H1 (cell line): ENCODE results near the gene UGT1A10. TPM values are rescaled to one million over a fixed set of nuclear protein-coding genes. Genes with fewer than 3 reads are reported as not detected.

ENCODE experiments used
- CTCF ChIA-PET: fragments of 300-600 bp; sonication (Branson Sonifier 250); formaldehyde crosslinking; loops from one replicate; lab custom pipeline; 2021; ENCODE audit not compliant: partially characterized antibody; lab: Charles Lee
- POLR2A ChIA-PET: fragments of 300-600 bp; sonication (Branson Sonifier 250); formaldehyde crosslinking; loops from one replicate; lab custom pipeline; 2021; ENCODE audit warnings: inconsistent platforms; ENCODE audit not compliant: partially characterized antibody; lab: Charles Lee
- DNase-seq, 2 experiments: peaks; one replicate each; pipeline versions ENCODE4 v3.0.0 to v3.0.0-alpha.2; 2010 to 2022; ENCODE audit warnings: low spot score in 2 of 2, low read depth in 1 of 2, mixed read lengths in 1 of 2
- FAIRE-seq: peaks from 2 replicates; lab custom pipeline; 2011; peaks lifted over from hg19 to GRCh38; lab: Jason Lieb, UNC
- H2AFZ ChIP-seq: 2 replicates; pipeline ENCODE4 v1.8.1; 2012; ENCODE audit warnings: low read length, inconsistent platforms
- H2AK5ac ChIP-seq: 2 replicates; pipeline ENCODE4 v1.6.1; 2013; ENCODE audit warnings: low read depth, low read length
- H2BK120ac ChIP-seq: replicated peaks from 2 replicates; pipeline ENCODE3; 2013; ENCODE audit warnings: low read depth, low read length, inconsistent platforms
- H2BK12ac ChIP-seq: 2 replicates; pipeline ENCODE4 v1.6.1; 2013; ENCODE audit warnings: low read depth, low read length
- H2BK15ac ChIP-seq: 2 replicates; pipeline ENCODE4 v1.6.1; 2013; ENCODE audit warnings: low read length
- H2BK20ac ChIP-seq: 2 replicates; pipeline ENCODE4 v1.6.1; 2013; ENCODE audit warnings: low read length
- H2BK5ac ChIP-seq: 2 replicates; pipeline ENCODE4 v1.6.1; 2013; ENCODE audit warnings: low read depth, low read length
- H3K14ac ChIP-seq: 2 replicates; pipeline ENCODE4 v1.6.1; 2013; ENCODE audit warnings: inconsistent platforms; ENCODE audit not compliant: insufficient read length
- H3K18ac ChIP-seq: 2 replicates; pipeline ENCODE4 v1.6.1; 2013; ENCODE audit warnings: low read length; ENCODE audit errors: extremely low read depth
- H3K23ac ChIP-seq: 2 replicates; pipeline ENCODE4 v1.6.1; 2013; ENCODE audit warnings: inconsistent platforms; ENCODE audit not compliant: insufficient read length
- H3K23me2 ChIP-seq: 2 replicates; pipeline ENCODE4 v1.6.1; 2013; ENCODE audit warnings: low read depth, low read length
- H3K27ac ChIP-seq: 2 replicates; pipeline ENCODE4 v1.6.1; 2011; ENCODE audit warnings: low read depth, low read length, inconsistent platforms
- H3K27me3 ChIP-seq, 4 experiments: replicated peaks in 1 of 4; 1 replicate in 1 of 4; 2 replicates in 3 of 4; pipeline versions ENCODE4 v1.6.1 to v1.8.1; 2011 to 2013; ENCODE audit warnings: low read length in 3 of 4, mild to moderate bottlenecking in 3 of 4, inconsistent platforms in 2 of 4, mixed read lengths in 2 of 4, moderate library complexity in 1 of 4; ENCODE audit not compliant: control insufficient read depth in 3 of 4, insufficient read depth in 3 of 4; ENCODE audit errors: extremely low read depth in 1 of 4
- H3K36me3 ChIP-seq, 4 experiments: 2 replicates each; pipeline versions ENCODE4 v1.6.1 to v1.8.1; 2011 to 2013; ENCODE audit warnings: mild to moderate bottlenecking in 4 of 4, low read length in 3 of 4, moderate library complexity in 2 of 4, control low read depth in 1 of 4, inconsistent platforms in 1 of 4; ENCODE audit not compliant: insufficient read depth in 4 of 4, control insufficient read depth in 2 of 4
- H3K4ac ChIP-seq: replicated peaks from 2 replicates; pipeline ENCODE3; 2013; ENCODE audit warnings: low read length, low read depth, mixed read lengths, inconsistent platforms; ENCODE audit not compliant: insufficient read length
- H3K4me1 ChIP-seq, 4 experiments: replicated peaks in 1 of 4; 1 replicate in 1 of 4; 2 replicates in 3 of 4; pipeline versions ENCODE4 v1.6.1 to v1.8.1; 2011 to 2013; ENCODE audit warnings: low read length in 3 of 4, inconsistent platforms in 2 of 4, mixed read lengths in 1 of 4; ENCODE audit not compliant: insufficient read depth in 4 of 4, control insufficient read depth in 3 of 4
- H3K4me2 ChIP-seq, 2 experiments: 2 replicates each; pipeline versions ENCODE4 v1.6.1 to v1.8.1; 2011 to 2013; ENCODE audit warnings: low read depth in 2 of 2, low read length in 2 of 2, control low read depth in 1 of 2, inconsistent platforms in 1 of 2, mild to moderate bottlenecking in 1 of 2; ENCODE audit not compliant: insufficient read depth in 1 of 2
- H3K4me3 ChIP-seq, 4 experiments: fragments of 200-600, 300-600 bp in 1 of 4; sonication (generic), shearing (Covaris generic), sonication (Bioruptor Twin) in 1 of 4; 2 replicates each; pipeline versions ENCODE4 v1.5.1 to v1.8.1; 2011 to 2016; ENCODE audit warnings: low read length in 4 of 4, low read depth in 3 of 4, control low read depth in 2 of 4, inconsistent platforms in 2 of 4, mild to moderate bottlenecking in 2 of 4, mixed read lengths in 1 of 4, moderate library complexity in 1 of 4; ENCODE audit not compliant: insufficient read depth in 2 of 4; ENCODE audit errors: extremely low read depth in 1 of 4
- H3K56ac ChIP-seq: replicated peaks from 2 replicates; pipeline ENCODE3; 2013; ENCODE audit warnings: low read depth, mild to moderate bottlenecking, mixed read lengths, low read length, inconsistent platforms; ENCODE audit not compliant: insufficient read length
- H3K79me1 ChIP-seq: 2 replicates; pipeline ENCODE4 v1.6.1; 2013; ENCODE audit warnings: low read depth, low read length, control low read depth
- H3K79me2 ChIP-seq, 2 experiments: 2 replicates each; pipeline versions ENCODE4 v1.6.1 to v1.8.1; 2012 to 2013; ENCODE audit warnings: low read length in 2 of 2, mild to moderate bottlenecking in 2 of 2, inconsistent platforms in 1 of 2; ENCODE audit not compliant: insufficient read depth in 2 of 2, control insufficient read depth in 1 of 2
- H3K9ac ChIP-seq, 4 experiments: replicated peaks in 1 of 4; 1 replicate in 1 of 4; 2 replicates in 3 of 4; pipeline versions ENCODE4 v1.6.1 to v1.8.1; 2011 to 2013; ENCODE audit warnings: low read depth in 3 of 4, low read length in 3 of 4, control low read depth in 2 of 4, mild to moderate bottlenecking in 2 of 4, moderate library complexity in 2 of 4, inconsistent platforms in 1 of 4; ENCODE audit errors: extremely low read depth in 1 of 4
- H3K9me3 ChIP-seq, 2 experiments: 2 replicates each; pipeline versions ENCODE4 v1.6.1 to v1.8.1; 2012 to 2013; ENCODE audit warnings: mild to moderate bottlenecking in 2 of 2, moderate library complexity in 2 of 2, control low read depth in 1 of 2, inconsistent platforms in 1 of 2, low read depth in 1 of 2, low read length in 1 of 2, mixed read lengths in 1 of 2; ENCODE audit not compliant: insufficient read depth in 2 of 2
- H4K20me1 ChIP-seq, 2 experiments: replicated peaks in 1 of 2; 2 replicates each; pipeline versions ENCODE3 to v1.8.1; 2011 to 2013; ENCODE audit warnings: inconsistent platforms in 2 of 2, low read length in 2 of 2, mild to moderate bottlenecking in 1 of 2; ENCODE audit not compliant: insufficient read depth in 2 of 2, control insufficient read depth in 1 of 2
- H4K5ac ChIP-seq: 2 replicates; pipeline ENCODE4 v1.6.1; 2013; ENCODE audit warnings: low read length, low read depth, mixed read lengths, inconsistent platforms; ENCODE audit not compliant: insufficient read length
- H4K8ac ChIP-seq: 2 replicates; pipeline ENCODE4 v1.8.0; 2013; ENCODE audit warnings: mild to moderate bottlenecking, moderate library complexity, low read length, inconsistent platforms; ENCODE audit not compliant: insufficient read depth; ENCODE audit errors: extremely low read depth
- H4K91ac ChIP-seq: replicated peaks from 2 replicates; pipeline ENCODE3; 2013; ENCODE audit warnings: low read length, mixed read lengths, inconsistent platforms; ENCODE audit not compliant: insufficient read length
- CBX8 ChIP-seq: fragments of 300-800, 300-1000 bp; sonication (generic); IDR thresholded peaks from 2 replicates; pipeline ENCODE4 v1.7.1; 2016; ENCODE audit warnings: low read depth, low read length, borderline replicate concordance
- CEBPB ChIP-seq: IDR thresholded peaks from 2 replicates; pipeline ENCODE4 v1.6.1; 2012; ENCODE audit warnings: low read depth, low read length
- CHD2 ChIP-seq: IDR thresholded peaks from 2 replicates; pipeline ENCODE4 v1.6.1; 2012; ENCODE audit warnings: low read length, improper control_type of control experiment
- JUN ChIP-seq: IDR thresholded peaks from 2 replicates; pipeline ENCODE4 v1.6.1; 2011; ENCODE audit warnings: low read depth, mild to moderate bottlenecking, improper control_type of control experiment, low read length
- KDM4A ChIP-seq: IDR thresholded peaks from one replicate; pipeline ENCODE4 v1.7.1; 2012; ENCODE audit warnings: low read depth, mild to moderate bottlenecking, moderate library complexity, low read length, inconsistent platforms; ENCODE audit not compliant: severe bottlenecking
- POLR2A ChIP-seq, 2 experiments: IDR thresholded peaks; 1 replicate in 1 of 2; 2 replicates in 1 of 2; pipeline ENCODE4 v1.6.1; 2011; ENCODE audit warnings: low read depth in 2 of 2, low read length in 2 of 2, mild to moderate bottlenecking in 2 of 2; ENCODE audit errors: control extremely low read depth in 1 of 2
- RBBP5 ChIP-seq: IDR thresholded peaks from 2 replicates; pipeline ENCODE4 v1.7.1; 2012; ENCODE audit warnings: low read depth, mild to moderate bottlenecking, inconsistent platforms, low read length, moderate library complexity, borderline replicate concordance
- RNF2 ChIP-seq: fragments of 200-900, 300-1000 bp; sonication (generic); IDR thresholded peaks from 2 replicates; pipeline ENCODE4 v1.7.1; 2016; ENCODE audit warnings: borderline replicate concordance, low read depth, mild to moderate bottlenecking, antibody characterized with exemption, low read length; ENCODE audit not compliant: poor library complexity, severe bottlenecking; ENCODE audit errors: missing control alignments
- SIN3A ChIP-seq, 2 experiments: IDR thresholded peaks in 1 of 2; conservative IDR thresholded peaks in 1 of 2; 2 replicates each; pipeline ENCODE4 v1.6.1; 2011 to 2012; ENCODE audit warnings: low read length in 2 of 2, improper control_type of control experiment in 1 of 2, low read depth in 1 of 2, mild to moderate bottlenecking in 1 of 2
- SP4 ChIP-seq: IDR thresholded peaks from 2 replicates; pipeline ENCODE4 v1.6.1; 2012; ENCODE audit warnings: low read length, inconsistent platforms
- TAF7 ChIP-seq: optimal IDR thresholded peaks from 2 replicates; pipeline ENCODE3; 2011; ENCODE audit warnings: low read depth, mild to moderate bottlenecking, inconsistent platforms, low read length, moderate library complexity, borderline replicate concordance
- WGBS, 2 experiments: shearing (Covaris generic) in 1 of 2; methylation state at CpG; one replicate each; pipeline versions ENCODE4 v1.1.6 to v1.1.7; 2013 to 2015; ENCODE audit warnings: low lambda C conversion rate in 2 of 2, mixed read lengths in 2 of 2, inconsistent platforms in 1 of 2, low coverage in 1 of 2, missing lambda C conversion rate in 1 of 2; ENCODE audit not compliant: insufficient replicate concordance in 2 of 2, insufficient coverage in 1 of 2, insufficient read length in 1 of 2; ENCODE audit errors: extremely low coverage in 1 of 2, missing lambda C conversion rate in 1 of 2; 5-methylcytosine and 5-hydroxymethylcytosine counted together
- polyA plus RNA-seq, 7 experiments: library from polyadenylated mRNA; depleted of rRNA in 3 of 7; stranded (reverse) in 5 of 7; unstranded in 2 of 7; fragments of >200 nt in 5 of 7; fragments of 200-250 nt in 2 of 7; gene quantifications; 1 replicate in 5 of 7; 2 replicates in 1 of 7; 4 replicates in 1 of 7; pipeline versions ENCODE4 v1.2.1 to v1.2.3, GENCODE V29; 2011 to 2013; ENCODE audit warnings: missing spikeins in 2 of 7, mixed read lengths in 2 of 7
- total RNA-seq: library from RNA; stranded (reverse); fragmentation: NEBNext Ultra II Directional; extraction: Animal tissue kit (Norgen Biotek cat#: 25700); gene quantifications from 2 replicates; pipeline ENCODE4 v1.2.1, GENCODE V29; 2021
- TF ChIP-seq, protein P1 (sequence below), 3 experiments: IDR thresholded peaks; 1 replicate in 2 of 3; 2 replicates in 1 of 3; pipeline versions ENCODE4 v1.5.1 to v1.6.1; 2011; ENCODE audit warnings: low read length in 3 of 3, mild to moderate bottlenecking in 3 of 3, inconsistent platforms in 2 of 3, low read depth in 1 of 3, moderate library complexity in 1 of 3; ENCODE audit not compliant: insufficient read depth in 1 of 3; ENCODE audit errors: control extremely low read depth in 1 of 3

UGT1A10 gene
- total and polyA plus RNA-seq, 2 of the 8 experiments (the other 6 are each of a cell fraction or from before 2014, with no cell fraction given), result not detected

DNA sequence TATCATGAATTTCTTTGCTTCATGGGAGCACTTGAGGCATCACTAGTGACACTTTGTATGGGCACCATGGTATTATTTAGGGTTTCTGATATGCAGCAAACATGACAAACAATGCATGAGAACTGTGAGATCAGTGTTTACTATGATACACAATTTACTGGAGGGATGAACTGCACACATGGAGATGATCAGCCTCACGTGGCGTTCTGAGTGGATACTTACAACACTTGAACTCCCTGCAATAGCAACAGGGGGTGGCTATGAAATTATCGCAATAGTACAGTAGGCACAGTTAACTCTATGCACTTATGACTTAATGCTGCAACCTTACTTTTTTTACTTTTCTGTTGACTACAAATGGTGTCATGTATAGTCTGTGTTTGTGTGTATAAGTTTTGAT, 37.3 kb upstream of the UGT1A10 start:
- Histone ChIP-seq H2AK5ac (no peak overlapping the region), H3K27me3 (no peaks in the 10 kb centered on the region), H2BK5ac (no peak overlapping the region), H2BK12ac (no peak overlapping the region), H4K91ac (no peak overlapping the region), H2AFZ (no peak overlapping the region), H3K23me2 (no peaks in the 10 kb centered on the region), H2BK20ac (no peak overlapping the region), H3K23ac (no peak overlapping the region), H3K4ac (no peak overlapping the region), H3K56ac (no peak overlapping the region), H3K9me3 (peaks cover 6 to 8% of the 10 kb centered on the region in 2 experiments; a peak in 1 of 4 replicates), H2BK15ac (no peak overlapping the region), H2BK120ac (no peak overlapping the region), H4K20me1 (no peaks in the 10 kb centered on the region), H3K36me3 (no peaks in the 10 kb centered on the region), H3K4me1 (no peaks in the 10 kb centered on the region), H3K18ac (no peak overlapping the region), H3K27ac (no peak overlapping the region), H3K4me2 (no peak overlapping the region), H3K9ac (no peak overlapping the region), H3K79me2 (no peaks in the 10 kb centered on the region), H3K4me3 (no peak overlapping the region), H4K5ac (no peak overlapping the region), H3K14ac (no peak overlapping the region), H4K8ac (no peak overlapping the region), H3K79me1 (no peaks in the 10 kb centered on the region)
- WGBS, 2 experiments, result 90% methylated on average over 3 of the region's 3 CpGs; no CpG with 5 or more reads in 1 of the 2 experiments
- FAIRE-seq (no peak), DNase-seq (no peak)
- ChIA-PET POLR2A (no interaction called here), CTCF (no interaction called here)
- TF ChIP-seq CHD2, result no peak
- TF ChIP-seq RNF2, result no peak
- no peak for TF ChIP-seq SIN3A (conservative IDR thresholded peaks at IDR 0.05 in 1 of 2, IDR thresholded peaks at IDR 0.05 in 1 of 2; ENCODE audit: low read depth in 1 of 2, low read length in 2 of 2)
- TF ChIP-seq, protein P1, sequence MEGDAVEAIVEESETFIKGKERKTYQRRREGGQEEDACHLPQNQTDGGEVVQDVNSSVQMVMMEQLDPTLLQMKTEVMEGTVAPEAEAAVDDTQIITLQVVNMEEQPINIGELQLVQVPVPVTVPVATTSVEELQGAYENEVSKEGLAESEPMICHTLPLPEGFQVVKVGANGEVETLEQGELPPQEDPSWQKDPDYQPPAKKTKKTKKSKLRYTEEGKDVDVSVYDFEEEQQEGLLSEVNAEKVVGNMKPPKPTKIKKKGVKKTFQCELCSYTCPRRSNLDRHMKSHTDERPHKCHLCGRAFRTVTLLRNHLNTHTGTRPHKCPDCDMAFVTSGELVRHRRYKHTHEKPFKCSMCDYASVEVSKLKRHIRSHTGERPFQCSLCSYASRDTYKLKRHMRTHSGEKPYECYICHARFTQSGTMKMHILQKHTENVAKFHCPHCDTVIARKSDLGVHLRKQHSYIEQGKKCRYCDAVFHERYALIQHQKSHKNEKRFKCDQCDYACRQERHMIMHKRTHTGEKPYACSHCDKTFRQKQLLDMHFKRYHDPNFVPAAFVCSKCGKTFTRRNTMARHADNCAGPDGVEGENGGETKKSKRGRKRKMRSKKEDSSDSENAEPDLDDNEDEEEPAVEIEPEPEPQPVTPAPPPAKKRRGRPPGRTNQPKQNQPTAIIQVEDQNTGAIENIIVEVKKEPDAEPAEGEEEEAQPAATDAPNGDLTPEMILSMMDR (IDR thresholded peaks at IDR 0.05; ENCODE audit: control extremely low read depth in 1 of 3, insufficient read depth in 1 of 3, low read depth in 1 of 3, low read length in 3 of 3), result no peak
- no peak for TF ChIP-seq JUN
- TF ChIP-seq CEBPB, result no peak
- no peak for TF ChIP-seq KDM4A
- TF ChIP-seq POLR2A (IDR thresholded peaks at IDR 0.05; ENCODE audit: control extremely low read depth in 1 of 2, low read depth in 2 of 2, low read length in 2 of 2), result no peak
- no peak for TF ChIP-seq RBBP5
- no peak for TF ChIP-seq TAF7
- TF ChIP-seq CBX8, result no peak
- no peak for TF ChIP-seq SP4
